GM18519 (cell line): Measurements from ENCODE around the gene DTNB.

Experiments
- ATAC-seq: cut with Tn5 transposase; IDR thresholded peaks from one replicate; pipeline ENCODE4 v1.9.1; 2021; ENCODE audit warnings: mild to moderate bottlenecking, moderate library complexity; ENCODE audit not compliant: unreplicated experiment, low FRiP score

DTNB gene

GRCh38 chr2:25592766-25593292, 80.5 kb downstream of the DTNB start:
- no peak for ATAC-seq

GRCh38 chr2:25590921-25591505, 82.4 kb downstream of the DTNB start:
- ATAC-seq, result no peak

GRCh38 chr2:25589676-25590205, 83.6 kb downstream of the DTNB start:
- no peak for ATAC-seq

- no peak for ATAC-seq
Observed at GRCh38 chr2:25588576-25588975, 84.8 kb downstream of the DTNB start.

GRCh38 chr2:25587361-25587760, 86.0 kb downstream of the DTNB start:
- no peak for ATAC-seq

- ATAC-seq, result peak; percentile 70
Observed at GRCh38 chr2:25586726-25587144, 86.6 kb downstream of the DTNB start.

GRCh38 chr2:25585189-25585588, 88.2 kb downstream of the DTNB start:
- no peak for ATAC-seq

GRCh38 chr2:25582077-25582830, 91.1 kb downstream of the DTNB start:
- ATAC-seq, result no peak

- ATAC-seq, result no peak
Observed at GRCh38 chr2:25576596-25576995, 96.8 kb downstream of the DTNB start.

GRCh38 chr2:25572638-25573037, 100.7 kb downstream of the DTNB start:
- ATAC-seq, result no peak

GRCh38 chr2:25570161-25570845, 103.1 kb downstream of the DTNB start:
- no peak for ATAC-seq

- no peak for ATAC-seq
Observed at GRCh38 chr2:25567406-25567805, 106.0 kb downstream of the DTNB start.

GRCh38 chr2:25566694-25567093, 106.7 kb downstream of the DTNB start:
- peak; percentile 43 for ATAC-seq

- ATAC-seq, result no peak
Observed at GRCh38 chr2:25566094-25566493, 107.3 kb downstream of the DTNB start.

- no peak for ATAC-seq
Observed at GRCh38 chr2:25561136-25561850, 112.1 kb downstream of the DTNB start.

GRCh38 chr2:25559148-25559547, 114.2 kb downstream of the DTNB start:
- ATAC-seq, result no peak

GRCh38 chr2:25558262-25558661, 115.1 kb downstream of the DTNB start:
- peak; percentile 65 for ATAC-seq

GRCh38 chr2:25557179-25558036, 116.0 kb downstream of the DTNB start:
- no peak for ATAC-seq

- no peak for ATAC-seq
Observed at GRCh38 chr2:25552318-25552717, 121.1 kb downstream of the DTNB start.

- no peak for ATAC-seq
Observed at GRCh38 chr2:25551316-25551715, 122.1 kb downstream of the DTNB start.
